ENCODE data around the gene C12orf75. TPM values are rescaled to one million over a fixed set of nuclear protein-coding genes. Genes with fewer than 3 reads are reported as not detected.
"Not testable (repeated sequence)": the region's sequence is repeated elsewhere in the genome, so short reads cannot be mapped to it uniquely, and the experiment has no call there.

C12orf75 gene
- total RNA-seq, 1 donor from 2014 or later, result 1.8 TPM

- intact Hi-C loops (cut with micrococcal nuclease); DNase-seq; ATAC-seq: not testable (repeated sequence)
Measured at GRCh38 chr12:105307601-105308314, 22.7 kb upstream of the C12orf75 start.

- ATAC-seq; intact Hi-C loops (cut with micrococcal nuclease); DNase-seq: not testable (repeated sequence)
Measured at GRCh38 chr12:105308839-105309238, 21.7 kb upstream of the C12orf75 start.

GRCh38 chr12:105309384-105309783, 21.1 kb upstream of the C12orf75 start:
- DNase-seq; ATAC-seq; intact Hi-C loops (cut with micrococcal nuclease): not testable (repeated sequence)

GRCh38 chr12:105310476-105311085, 19.9 kb upstream of the C12orf75 start:
- intact Hi-C loops (cut with micrococcal nuclease); ATAC-seq; DNase-seq: not testable (repeated sequence)

- DNase-seq; ATAC-seq; intact Hi-C loops (cut with micrococcal nuclease): not testable (repeated sequence)
Measured at GRCh38 chr12:105311936-105312335, 18.6 kb upstream of the C12orf75 start.

- ATAC-seq; DNase-seq; intact Hi-C loops (cut with micrococcal nuclease): not testable (repeated sequence)
Measured at GRCh38 chr12:105313755-105314154, 16.7 kb upstream of the C12orf75 start.

GRCh38 chr12:105315130-105315529, 15.4 kb upstream of the C12orf75 start:
- ATAC-seq, result no peak
- intact Hi-C loops (cut with micrococcal nuclease), result no loop called here
- DNase-seq, result no peak

GRCh38 chr12:105315726-105316125, 14.8 kb upstream of the C12orf75 start:
- ATAC-seq (no peak), DNase-seq (no peak)
- intact Hi-C loops (cut with micrococcal nuclease), result no loop called here

- intact Hi-C loops (cut with micrococcal nuclease), result no loop called here
- ATAC-seq (no peak), DNase-seq (no peak)
Measured at GRCh38 chr12:105316931-105317852, 13.3 kb upstream of the C12orf75 start.

GRCh38 chr12:105317942-105318621, 12.4 kb upstream of the C12orf75 start:
- ATAC-seq (no peak), DNase-seq (no peak)
- intact Hi-C loops (cut with micrococcal nuclease), result no loop called here

GRCh38 chr12:105318651-105319483, 11.6 kb upstream of the C12orf75 start:
- intact Hi-C loops (cut with micrococcal nuclease), result no loop called here
- no peak for ATAC-seq
- DNase-seq, result no peak

GRCh38 chr12:105319691-105320209, 10.7 kb upstream of the C12orf75 start:
- intact Hi-C loops (cut with micrococcal nuclease), result no loop called here
- no peak for DNase-seq
- ATAC-seq, result no peak

GRCh38 chr12:105321125-105321524, 9.4 kb upstream of the C12orf75 start:
- DNase-seq (no peak), ATAC-seq (no peak)
- intact Hi-C loops (cut with micrococcal nuclease), result no loop called here

- intact Hi-C loops (cut with micrococcal nuclease), result no loop called here
- ATAC-seq, result no peak
- DNase-seq, result no peak
Measured at GRCh38 chr12:105322070-105322469, 8.4 kb upstream of the C12orf75 start.

GRCh38 chr12:105324704-105325103, 5.8 kb upstream of the C12orf75 start:
- intact Hi-C loops (cut with micrococcal nuclease), result no loop called here
- DNase-seq, result no peak
- ATAC-seq, result no peak

GRCh38 chr12:105325117-105325516, 5.4 kb upstream of the C12orf75 start:
- intact Hi-C loops (cut with micrococcal nuclease), result no loop called here
- no peak for DNase-seq
- ATAC-seq, result no peak

- no peak for DNase-seq
- no peak for ATAC-seq
- intact Hi-C loops (cut with micrococcal nuclease), result no loop called here
Measured at GRCh38 chr12:105329926-105330282, 587 bp upstream of the C12orf75 start.
